GM18502 (cell line): Measurements from ENCODE around the gene TMEM108.

ENCODE experiments used
- ATAC-seq: cut with Tn5 transposase; IDR thresholded peaks from one replicate; pipeline ENCODE4 v1.9.1; 2021; ENCODE audit warnings: mild to moderate bottlenecking; ENCODE audit not compliant: unreplicated experiment, poor library complexity

Gene TMEM108

GRCh38 chr3:133269393-133269792 is 231.2 kb downstream of the TMEM108 start:
- no peak for ATAC-seq

- no peak for ATAC-seq
These were observed 232.4 kb downstream of the TMEM108 start for GRCh38 chr3:133270631-133271030.

GRCh38 chr3:133271042-133271441 is 232.9 kb downstream of the TMEM108 start:
- no peak for ATAC-seq

DNA sequence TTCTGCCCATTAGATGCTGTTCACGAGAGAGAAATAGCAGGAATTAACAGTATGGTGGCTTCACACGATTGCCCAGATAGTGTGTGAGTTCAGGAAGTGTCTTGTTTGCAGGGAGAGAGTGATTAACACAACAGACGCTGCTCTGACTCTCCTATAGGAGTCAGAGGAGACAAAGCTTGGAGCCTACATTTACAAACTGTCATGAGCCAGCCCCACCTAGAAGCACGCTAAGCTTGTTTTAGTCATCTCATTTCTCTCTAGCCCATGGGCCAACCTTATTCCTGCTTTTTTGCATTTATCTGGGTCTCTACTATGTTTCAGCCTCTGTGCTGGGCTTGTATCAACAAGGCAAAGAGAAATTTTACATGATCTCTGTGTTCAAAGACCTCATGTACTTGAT is 233.3 kb downstream of the TMEM108 start:
- ATAC-seq: no peak

GRCh38 chr3:133273346-133273745 is 235.2 kb downstream of the TMEM108 start:
- ATAC-seq: no peak

DNA sequence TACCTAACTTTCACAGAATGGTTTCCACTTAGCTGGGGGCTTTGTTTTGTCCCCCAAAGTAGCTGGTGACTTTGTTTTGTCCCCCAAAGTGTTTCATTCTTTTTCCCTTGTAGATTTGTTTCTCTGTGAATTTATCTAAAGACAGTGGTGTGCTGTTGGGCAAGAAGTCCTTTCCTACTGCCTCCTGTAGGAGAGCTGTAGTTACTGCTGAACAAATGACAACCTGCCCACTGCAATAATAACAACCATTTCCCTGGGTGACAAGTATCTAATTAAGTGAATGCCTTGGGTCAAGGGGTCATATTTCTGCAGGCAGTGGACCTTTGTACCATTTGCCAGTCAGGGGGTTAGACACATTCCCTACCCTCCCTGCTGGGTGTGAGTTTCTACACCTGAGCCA is 236.3 kb downstream of the TMEM108 start:
- no peak for ATAC-seq

- no peak for ATAC-seq
These were observed 238.4 kb downstream of the TMEM108 start for GRCh38 chr3:133276594-133276993.

GRCh38 chr3:133277813-133278212 is 239.6 kb downstream of the TMEM108 start:
- ATAC-seq: no peak

GRCh38 chr3:133278260-133279043 is 240.3 kb downstream of the TMEM108 start:
- no peak for ATAC-seq

- no peak for ATAC-seq
These were observed 242.4 kb downstream of the TMEM108 start for GRCh38 chr3:133280586-133280985.

GRCh38 chr3:133282236-133282635 is 244.0 kb downstream of the TMEM108 start:
- no peak for ATAC-seq

GRCh38 chr3:133283958-133284807 is 246.0 kb downstream of the TMEM108 start:
- no peak for ATAC-seq

GRCh38 chr3:133289322-133289721 is 251.1 kb downstream of the TMEM108 start:
- no peak for ATAC-seq

DNA sequence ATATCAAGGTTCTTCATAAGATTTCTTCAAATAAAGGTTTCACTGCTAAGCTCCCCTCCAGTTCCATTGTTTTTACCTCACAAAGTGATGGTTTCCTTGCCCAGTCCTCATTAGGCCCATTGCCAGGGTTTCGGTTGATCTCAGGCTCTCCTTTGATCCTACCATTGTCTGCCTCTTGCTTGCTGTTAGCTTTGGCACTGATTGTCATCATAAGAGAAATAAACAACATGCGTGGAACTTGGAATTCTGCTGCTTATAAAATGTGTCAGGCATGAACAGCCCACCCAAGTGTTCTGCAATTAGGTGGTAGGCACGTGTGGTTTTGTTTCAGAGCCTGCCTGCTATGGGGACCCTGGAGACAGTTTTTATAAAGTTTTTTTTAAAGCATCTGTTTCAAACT is 254.1 kb downstream of the TMEM108 start:
- no peak for ATAC-seq

DNA sequence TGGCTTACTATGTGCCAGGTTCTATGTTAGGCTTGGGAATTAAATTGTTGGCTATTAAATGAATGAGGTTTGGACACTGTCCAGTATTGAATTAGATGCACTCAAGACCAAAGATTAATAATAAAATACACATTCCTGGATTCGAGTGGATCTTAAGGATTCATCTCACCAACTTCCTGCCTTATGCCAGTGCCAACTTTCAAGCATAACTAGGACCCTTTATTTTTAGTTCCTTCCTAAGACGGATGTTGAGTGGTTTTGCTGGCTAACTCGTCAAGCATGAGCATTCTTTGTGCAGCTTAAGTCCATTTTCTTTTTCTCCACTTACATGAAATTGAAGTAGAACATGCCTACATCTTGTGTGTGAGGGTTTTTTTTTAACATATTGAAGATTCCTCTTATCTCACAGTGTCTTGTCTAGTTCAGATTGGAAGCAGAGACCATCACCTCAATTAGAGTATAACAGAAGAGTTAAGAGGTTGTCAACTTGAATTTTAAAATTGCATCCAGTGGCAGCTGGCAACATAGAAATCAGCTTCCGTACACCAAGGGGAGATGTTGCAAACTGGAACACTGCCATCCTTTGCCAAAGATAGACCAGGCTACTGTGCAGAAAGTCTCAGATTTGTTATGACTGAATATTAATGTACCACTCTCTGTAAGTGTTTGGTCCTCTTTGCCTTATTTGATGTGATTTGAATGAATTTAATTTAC is 255.4 kb downstream of the TMEM108 start:
- no peak for ATAC-seq

GRCh38 chr3:133294253-133294652 is 256.1 kb downstream of the TMEM108 start:
- ATAC-seq: no peak

DNA sequence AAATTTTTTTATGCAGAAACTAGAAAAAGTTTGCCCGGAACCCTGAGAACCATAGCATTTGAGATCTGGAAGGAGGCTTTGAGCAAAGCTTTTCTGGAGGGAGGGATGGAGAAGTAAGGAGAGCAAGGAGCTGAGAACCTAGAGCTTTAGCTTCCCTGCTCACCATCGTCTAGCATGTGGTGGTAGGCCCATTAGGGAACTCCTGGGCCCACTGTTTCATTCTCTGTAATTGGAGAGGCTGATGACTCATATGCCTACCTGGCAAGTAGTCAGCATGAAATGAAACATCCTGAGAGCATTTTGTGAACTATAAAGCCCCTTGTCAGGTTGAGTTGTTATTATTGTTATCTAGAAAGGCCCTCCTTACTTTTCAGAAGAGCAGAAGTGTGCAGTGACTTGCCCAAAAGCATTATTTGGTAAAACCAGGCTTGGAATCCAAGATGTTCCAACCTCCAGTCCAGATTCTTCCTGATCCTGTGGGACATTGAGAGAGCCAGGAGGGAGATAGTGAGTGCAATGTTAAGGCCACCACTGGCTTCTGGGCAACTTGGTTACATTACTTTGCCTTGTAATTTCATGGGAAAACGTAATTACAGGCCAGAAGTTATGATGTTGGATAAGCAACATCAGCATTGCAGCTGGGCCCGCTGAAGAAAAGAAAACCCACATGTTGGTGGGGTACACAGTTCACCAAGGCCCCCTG is 257.2 kb downstream of the TMEM108 start:
- peak; percentile 83 for ATAC-seq

- ATAC-seq: no peak
These were observed 258.0 kb downstream of the TMEM108 start for GRCh38 chr3:133295944-133296917.

DNA sequence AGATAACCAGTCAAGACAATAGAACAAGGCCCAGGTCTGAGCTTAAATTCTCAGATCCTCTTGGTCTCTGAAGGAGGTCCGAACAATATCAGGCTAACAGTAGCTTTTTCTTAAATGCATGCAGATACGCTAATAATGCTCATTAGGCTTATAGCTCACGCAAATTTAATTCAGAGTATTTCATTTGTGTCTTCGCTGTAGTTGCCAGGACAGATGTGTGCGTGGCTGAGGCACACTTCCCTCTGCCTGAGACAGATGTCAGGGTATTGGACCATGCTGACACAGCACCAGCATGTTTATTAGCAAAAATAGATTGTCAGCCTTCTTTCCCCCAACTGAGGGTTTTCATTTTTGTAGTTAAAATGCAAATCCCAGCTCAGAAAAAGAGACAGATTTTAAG is 258.8 kb downstream of the TMEM108 start:
- no peak for ATAC-seq
